K562 (cell line): ENCODE data around the gene LIMS2. TPM values are rescaled to one million over a fixed set of nuclear protein-coding genes. Genes with fewer than 3 reads are reported as not detected.

Source experiments
- ATAC-seq: fragments of 200-7000 bp; cut with Tn5 transposase; 3 replicates; pipeline ENCODE4 v1.9.1; 2020; ENCODE audit warnings: moderate library complexity
- BruUV-seq: library from RNA; stranded (reverse); fragments of 400-500 nt; replicated peaks from 2 replicates; lab custom pipeline; 2021; lab: Mats Ljungman, UMichigan
- CTCF ChIA-PET: fragments of 300-600 bp; formaldehyde crosslinking; extraction: SDS; loops from one replicate; lab custom pipeline; 2021; ENCODE audit warnings: low intra/inter-chr PET ratio; lab: Yijun Ruan, JAX
- POLR2A ChIA-PET: fragments of 300-600, 350-650 bp; sonication (Branson Sonifier 250); formaldehyde crosslinking; extraction: SDS; loops from one replicate; lab custom pipeline; 2021; ENCODE audit warnings: antibody characterized with exemption, inconsistent platforms; lab: Yijun Ruan, JAX
- DNase-seq, 4 experiments: peaks; one replicate each; pipeline versions ENCODE4 v3.0.0 to v3.0.0-alpha.2; 2011 to 2018; ENCODE audit warnings: low spot score in 3 of 4, mixed read lengths in 3 of 4; ENCODE audit errors: extremely low read depth in 1 of 4
- FAIRE-seq: peaks from 2 replicates; lab custom pipeline; 2011; peaks lifted over from hg19 to GRCh38; lab: Jason Lieb, UNC
- H2AFZ ChIP-seq: 2 replicates; pipeline ENCODE4 v1.6.0; 2011; ENCODE audit warnings: low read depth, low read length, control low read depth, inconsistent platforms
- H3K27ac ChIP-seq: fragments of 200-600 bp; 3 replicates; pipeline ENCODE4 v1.8.0; 2011; ENCODE audit warnings: low read depth, mild to moderate bottlenecking, control low read depth, inconsistent platforms, low read length, moderate library complexity, mixed read lengths; ENCODE audit errors: extremely low read depth
- H3K27me3 ChIP-seq, 2 experiments: fragments of 300-600 bp in 1 of 2; 2 replicates in 1 of 2; 3 replicates in 1 of 2; pipeline versions ENCODE4 v1.6.0 to v1.8.0; 2011; ENCODE audit warnings: inconsistent platforms in 2 of 2, low read length in 2 of 2, mild to moderate bottlenecking in 1 of 2, mixed read lengths in 1 of 2, moderate library complexity in 1 of 2; ENCODE audit not compliant: control insufficient read depth in 2 of 2, insufficient read depth in 2 of 2
- H3K36me3 ChIP-seq: fragments of 300-600 bp; 3 replicates; pipeline ENCODE4 v1.8.0; 2011; ENCODE audit warnings: mild to moderate bottlenecking, low read length, inconsistent platforms; ENCODE audit not compliant: control insufficient read depth, insufficient read depth
- H3K4me1 ChIP-seq, 2 experiments: fragments of 200-600 bp in 1 of 2; replicated peaks in 1 of 2; 2 replicates in 1 of 2; 3 replicates in 1 of 2; pipeline versions ENCODE4 v1.5.1 to v1.8.0; 2011; ENCODE audit warnings: inconsistent platforms in 2 of 2, low read length in 2 of 2, mild to moderate bottlenecking in 1 of 2, mixed read lengths in 1 of 2, moderate library complexity in 1 of 2; ENCODE audit not compliant: control insufficient read depth in 2 of 2, insufficient read depth in 2 of 2
- H3K4me2 ChIP-seq: 2 replicates; pipeline ENCODE4 v1.6.1; 2011; ENCODE audit warnings: low read length, control low read depth, inconsistent platforms, mixed read lengths; ENCODE audit not compliant: insufficient read depth
- H3K4me3 ChIP-seq: fragments of 200-600 bp; sonication (generic), shearing (Covaris generic); 2 replicates; pipeline ENCODE4 v1.5.1; 2016; ENCODE audit warnings: control low read depth, inconsistent platforms
- H3K79me2 ChIP-seq: fragments of 200-600 bp; 3 replicates; pipeline ENCODE4 v1.8.0; 2011; ENCODE audit warnings: low read length, inconsistent platforms; ENCODE audit not compliant: control insufficient read depth, insufficient read depth
- H3K9ac ChIP-seq, 2 experiments: 2 replicates each; pipeline versions ENCODE4 v1.6.0 to v1.6.1; 2011; ENCODE audit warnings: low read depth in 2 of 2, low read length in 2 of 2, control low read depth in 1 of 2, inconsistent platforms in 1 of 2, mild to moderate bottlenecking in 1 of 2, mixed read lengths in 1 of 2; ENCODE audit not compliant: insufficient read depth in 1 of 2
- H3K9me1 ChIP-seq: one replicate; pipeline ENCODE4 v1.6.0; 2011; ENCODE audit warnings: inconsistent platforms, mild to moderate bottlenecking, low read length, moderate library complexity; ENCODE audit not compliant: control insufficient read depth, insufficient read depth
- H3K9me3 ChIP-seq: replicated peaks from 2 replicates; pipeline ENCODE4 v1.5.1; 2011; ENCODE audit warnings: low read depth, low read length, inconsistent platforms; ENCODE audit not compliant: control insufficient read depth, insufficient read depth
- H4K20me1 ChIP-seq: replicated peaks from 2 replicates; pipeline ENCODE4 v1.6.1; 2011; ENCODE audit warnings: low read length, inconsistent platforms, mixed read lengths; ENCODE audit not compliant: control insufficient read depth, insufficient read depth
- ZNF174 ChIP-seq: fragments of 250-450 bp; sonication (Bioruptor Pico); IDR thresholded peaks from 2 replicates; pipeline ENCODE4 v1.4.0; 2020; ENCODE audit warnings: mild to moderate bottlenecking
- ZNF644 ChIP-seq: fragments of 200-800 bp; sonication (Bioruptor generic); IDR thresholded peaks from 2 replicates; pipeline ENCODE4 v1.6.1; 2016; ENCODE audit warnings: low read depth, missing genetic modification characterization, missing compliant biosample characterization
- WGBS: fragments of 100-300 bp; shearing (Covaris generic); methylation state at CpG from one replicate; pipeline ENCODE4 v1.1.6; 2016; ENCODE audit warnings: low coverage, mixed read lengths; ENCODE audit not compliant: insufficient coverage; ENCODE audit errors: missing lambda C conversion rate; 5-methylcytosine and 5-hydroxymethylcytosine counted together
- in situ Hi-C: fragments of 300-500 bp; cut with MboI; formaldehyde crosslinking; loops from 4 replicates; pipeline ENCODE4 v1.15.0; 2018; ENCODE audit warnings: inconsistent platforms, mixed read lengths
- intact Hi-C: fragments of 100-400 bp; cut with micrococcal nuclease; formaldehyde crosslinking; loops from 2 replicates; pipeline ENCODE4 v1.14.2; 2022
- polyA plus RNA-seq, 8 experiments: library from polyadenylated mRNA; depleted of rRNA in 4 of 8; stranded (reverse) in 5 of 8; unstranded in 3 of 8; fragments of >200 nt; fragmentation: Nextera tagmentation in 2 of 8; fragmentation: Illumina TruSeq in 1 of 8; extraction: Ambion mirVana in 2 of 8; extraction: Trizol in 1 of 8; gene quantifications; 2 replicates each; pipeline versions ENCODE4 v1.2.1 to v1.2.3, GENCODE V29; 2011 to 2014; ENCODE audit warnings: inconsistent platforms in 1 of 8, missing spikeins in 1 of 8
- total RNA-seq, 7 experiments: library from RNA; depleted of rRNA in 6 of 7; stranded (reverse); fragments of >200 nt in 6 of 7; fragmentation: Illumina TruSeq in 2 of 7; extraction: Trizol in 2 of 7; gene quantifications; 2 replicates each; pipeline versions ENCODE4 v1.2.1 to v1.2.3, GENCODE V29; 2011 to 2021; ENCODE audit warnings: low replicate concordance in 1 of 7

The LIMS2 gene
- total and polyA plus RNA-seq, 9 of the 15 experiments (the other 6 are each of a cell fraction or from before 2014, with no cell fraction given): 0.04 to 0.22 TPM; not detected in 7

- no peak for TF ChIP-seq ZNF644 (tag)
These were observed 805 bp downstream of the LIMS2 start (continued) for GRCh38 chr2:127674241-127675209.

- H3K27ac ChIP-seq: no peak overlapping the region
- peaks cover 10% of the 10 kb centered on the region; the same call in 1 of the 2 replicates for H4K20me1 ChIP-seq
- BruUV-seq: no TSS peak
- no peaks in the 10 kb centered on the region for H3K79me2 ChIP-seq
- peaks cover 0 to 17% of the 10 kb centered on the region in 2 experiments; a peak in 2 of 5 replicates for H3K4me1 ChIP-seq
- no peak overlapping the region for H3K9ac ChIP-seq
- TF ChIP-seq ZNF174: no peak
- FAIRE-seq (no peak), DNase-seq (no peak), ATAC-seq (peak; percentile 16; the same call in 2 of the 3 replicates)
- ChIA-PET POLR2A (interaction anchor here (0.6 kb wide), 1 partner anchor 134 kb away, joined by 3 read pairs; no protein-coding TSS in a partner anchor), CTCF (no interaction called here)
- no peak overlapping the region for H2AFZ ChIP-seq
- peaks cover 3% of the 10 kb centered on the region for H3K9me1 ChIP-seq
- intact Hi-C loops (no loop called here), in situ Hi-C loops (no loop called here)
- peaks cover 64 to 73% of the 10 kb centered on the region in 2 experiments for H3K27me3 ChIP-seq
- H3K9me3 ChIP-seq: no peaks in the 10 kb centered on the region
- no peaks in the 10 kb centered on the region for H3K36me3 ChIP-seq
- no peak overlapping the region for H3K4me3 ChIP-seq
- no peak overlapping the region for H3K4me2 ChIP-seq
- 5% methylated on average over 16 of the region's 17 CpGs for WGBS
These were observed 1.9 kb downstream of the LIMS2 start for GRCh38 chr2:127673291-127674069.
